Suppressor macrophage (primary cell): ENCODE data around the gene TNC.
"Not testable (repeated sequence)": the region's sequence is repeated elsewhere in the genome, so short reads cannot be mapped to it uniquely, and the experiment has no call there.

Source experiments
- DNase-seq, 4 experiments: peaks; one replicate each; pipeline ENCODE4 v3.0.0-alpha.2; 2020 to 2022

Gene TNC

GRCh38 chr9:115134941-115135340 is 17.0 kb upstream of the TNC start:
- DNase-seq = no peak

GRCh38 chr9:115133649-115134048 is 15.7 kb upstream of the TNC start:
- no peak for DNase-seq

GRCh38 chr9:115132648-115133047 is 14.7 kb upstream of the TNC start:
- DNase-seq = no peak

- DNase-seq = no peak
Observed at GRCh38 chr9:115130176-115130575, 12.2 kb upstream of the TNC start.

- DNase-seq = not testable (repeated sequence)
Observed at GRCh38 chr9:115128726-115129125, 10.8 kb upstream of the TNC start.

- no peak for DNase-seq
Observed at GRCh38 chr9:115127191-115127817, 9.3 kb upstream of the TNC start.

GRCh38 chr9:115126404-115126803 is 8.4 kb upstream of the TNC start:
- DNase-seq = no peak

- no peak for DNase-seq
Observed at GRCh38 chr9:115122937-115123336, 5.0 kb upstream of the TNC start.

- no peak for DNase-seq
Observed at GRCh38 chr9:115121181-115121580, 3.2 kb upstream of the TNC start.

- peak; percentile 55 to 70 (median 64) for DNase-seq
Observed at GRCh38 chr9:115118879-115119218, 892 bp upstream of the TNC start.

GRCh38 chr9:115116421-115117284 is 1.3 kb downstream of the TNC start:
- DNase-seq = no peak

GRCh38 chr9:115115924-115116323 is 2.0 kb downstream of the TNC start:
- peak; percentile 50 to 87 (median 74) for DNase-seq

- peak in 3 of 4 experiments; percentile 8 to 37 (median 36) for DNase-seq
Observed at GRCh38 chr9:115115117-115115880, 2.7 kb downstream of the TNC start.

- DNase-seq = no peak
Observed at GRCh38 chr9:115114546-115114945, 3.4 kb downstream of the TNC start.

GRCh38 chr9:115114084-115114483 is 3.9 kb downstream of the TNC start:
- no peak for DNase-seq

- DNase-seq = no peak
Observed at GRCh38 chr9:115111874-115112273, 6.1 kb downstream of the TNC start.

GRCh38 chr9:115109486-115109885 is 8.5 kb downstream of the TNC start:
- DNase-seq = peak in 1 of 4 experiments; percentile 7

GRCh38 chr9:115107701-115108100 is 10.3 kb downstream of the TNC start:
- no peak for DNase-seq

- no peak for DNase-seq
Observed at GRCh38 chr9:115106642-115107041, 11.3 kb downstream of the TNC start.

- no peak for DNase-seq
Observed at GRCh38 chr9:115106001-115106400, 12.0 kb downstream of the TNC start.

- no peak for DNase-seq
Observed at GRCh38 chr9:115104908-115105307, 13.0 kb downstream of the TNC start.

- DNase-seq = no peak
Observed at GRCh38 chr9:115103746-115104477, 14.0 kb downstream of the TNC start.

- DNase-seq = no peak
Observed at GRCh38 chr9:115099901-115100300, 18.1 kb downstream of the TNC start.
